ENCODE data around the gene BACH2.
A peak's percentile ranks its signal among the peaks of the same experiment; 100 is the strongest.

Gene BACH2

DNA sequence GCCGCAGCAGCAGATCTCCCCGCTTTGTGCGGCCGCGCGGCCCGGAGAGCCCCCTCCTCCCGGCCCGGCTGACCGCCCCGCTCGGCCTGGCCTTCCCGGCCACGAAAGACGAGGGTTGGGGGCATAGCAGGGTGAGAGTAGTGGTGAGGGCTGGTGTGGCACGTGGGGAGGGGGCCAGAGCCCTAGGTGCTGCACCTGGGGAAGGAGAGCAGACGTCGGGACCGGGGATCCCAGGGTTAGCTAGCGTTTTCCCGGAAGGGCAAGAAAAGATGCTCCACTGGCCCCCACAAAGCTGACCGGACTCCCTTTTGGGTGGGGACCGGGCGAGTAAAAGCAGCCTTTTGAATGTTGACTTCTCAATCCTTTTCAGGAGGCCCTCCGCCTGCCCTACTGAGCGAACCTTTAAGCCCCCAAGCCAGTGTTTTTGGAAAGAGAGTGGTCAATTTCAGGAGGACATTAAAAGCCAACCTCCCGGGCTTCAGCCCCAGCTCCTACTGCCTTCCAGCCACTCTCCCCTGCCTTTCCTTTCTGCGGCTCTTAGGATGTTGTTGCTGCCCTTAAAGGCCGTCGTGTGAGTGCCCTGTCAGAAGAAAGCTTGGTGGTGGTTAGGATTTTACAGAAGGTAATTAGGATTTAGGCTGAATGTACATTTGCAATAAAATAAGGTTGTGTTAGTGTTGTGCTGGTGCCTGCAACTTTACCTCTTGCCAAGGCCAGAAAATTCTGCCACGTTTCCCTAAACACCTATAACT is 648 bp upstream of the BACH2 start:
- Histone ChIP-seq H3K23ac (ENCODE audit: low read length in 2 of 2) (no peak overlapping the region), H3K9me3 (ENCODE audit: control insufficient read depth, low read length) (no peaks in the 10 kb centered on the region), H2AK5ac (ENCODE audit: low read length, severe bottlenecking) (peak overlapping the region; percentile 10), H3K9ac (ENCODE audit: low read length) (peak overlapping the region; percentile 81), H3K27ac (ENCODE audit: low read length, poor library complexity, severe bottlenecking) (no peak overlapping the region), H4K91ac (ENCODE audit: low read length) (no peak overlapping the region), H2BK15ac (ENCODE audit: low read depth, poor library complexity, severe bottlenecking) (no peak overlapping the region), H3K36me3 (ENCODE audit: control insufficient read depth in 1 of 2, insufficient read depth in 2 of 2, low read depth in 1 of 2, low read length in 2 of 2) (no peaks in the 10 kb centered on the region), H3K4ac (ENCODE audit: low read depth in 1 of 2, low read length in 2 of 2) (no peak overlapping the region), H2BK5ac (ENCODE audit: low read depth, low read length, poor library complexity, severe bottlenecking) (no peak overlapping the region), H3K27me3 (ENCODE audit: control insufficient read depth in 1 of 2, insufficient read depth in 1 of 2, low read length in 2 of 2) (peaks cover 14 to 44% of the 10 kb centered on the region in 2 experiments), H3K14ac (ENCODE audit: low read length in 2 of 2) (no peak overlapping the region), H2BK12ac (ENCODE audit: low read length in 2 of 2) (no peak overlapping the region), H3K4me2 (ENCODE audit: low read length, poor library complexity, severe bottlenecking) (peak overlapping the region; percentile 99), H3K4me3 (ENCODE audit: insufficient read depth in 1 of 2, low read depth in 1 of 2, low read length in 2 of 2) (peak overlapping the region; percentile 68 to 77), H4K8ac (ENCODE audit: low read length) (no peak overlapping the region), H3K4me1 (ENCODE audit: control insufficient read depth, insufficient read depth, low read depth, low read length) (peaks cover 17% of the 10 kb centered on the region), H3K79me1 (replicated peaks; ENCODE audit: low read length, poor library complexity, severe bottlenecking) (no peaks in the 10 kb centered on the region), H2BK120ac (ENCODE audit: low read depth, low read length) (no peak overlapping the region), H3K18ac (ENCODE audit: low read depth in 1 of 2, low read length in 2 of 2) (peak overlapping the region in 1 of 2 experiments; percentile 92), H2AFZ (ENCODE audit: low read depth, low read length) (no peak overlapping the region)
- no peak for DNase-seq
- 9% methylated on average over 24 of the region's 31 CpGs for WGBS

DNA sequence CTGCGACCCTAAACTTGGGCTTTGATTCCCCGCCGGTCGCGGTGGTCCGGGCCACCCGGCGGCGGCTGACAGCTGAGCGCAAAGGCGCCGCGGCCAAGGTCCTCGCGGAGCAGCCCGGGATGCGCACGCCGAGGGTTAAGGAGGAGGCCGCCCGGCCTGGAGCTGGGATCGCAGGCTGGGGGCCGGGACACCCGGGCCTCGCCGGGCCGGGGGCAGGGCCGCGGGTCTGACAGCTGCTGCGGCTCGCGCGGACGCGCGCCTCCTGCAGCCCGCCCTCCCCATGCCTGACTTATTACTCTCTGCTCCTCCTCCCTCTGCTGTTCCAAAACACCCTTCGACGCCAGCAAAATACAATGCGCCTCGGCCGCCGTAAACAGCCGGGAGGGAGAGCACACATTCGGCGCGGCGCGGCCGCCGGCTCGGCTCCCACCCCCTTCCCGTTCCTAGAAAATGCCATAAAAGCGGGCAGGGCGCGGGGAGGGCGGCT is 746 bp downstream of the BACH2 start:
- Histone ChIP-seq H3K36me3 (ENCODE audit: control insufficient read depth in 1 of 2, insufficient read depth in 2 of 2, low read depth in 1 of 2, low read length in 2 of 2) (no peaks in the 10 kb centered on the region), H3K27me3 (ENCODE audit: control insufficient read depth in 1 of 2, insufficient read depth in 1 of 2, low read length in 2 of 2) (peaks cover 10 to 38% of the 10 kb centered on the region in 2 experiments), H4K91ac (ENCODE audit: low read length) (no peak overlapping the region), H3K4ac (ENCODE audit: low read depth in 1 of 2, low read length in 2 of 2) (no peak overlapping the region), H3K79me1 (replicated peaks; ENCODE audit: low read length, poor library complexity, severe bottlenecking) (no peaks in the 10 kb centered on the region), H4K8ac (ENCODE audit: low read length) (no peak overlapping the region), H3K9me3 (ENCODE audit: control insufficient read depth, low read length) (no peaks in the 10 kb centered on the region), H3K27ac (ENCODE audit: low read length, poor library complexity, severe bottlenecking) (no peak overlapping the region), H3K14ac (ENCODE audit: low read length in 2 of 2) (no peak overlapping the region), H2AK5ac (ENCODE audit: low read length, severe bottlenecking) (no peak overlapping the region), H2BK15ac (ENCODE audit: low read depth, poor library complexity, severe bottlenecking) (no peak overlapping the region), H3K4me3 (ENCODE audit: insufficient read depth in 1 of 2, low read depth in 1 of 2, low read length in 2 of 2) (peak overlapping the region; percentile 77 to 85), H3K4me2 (ENCODE audit: low read length, poor library complexity, severe bottlenecking) (peak overlapping the region; percentile 99), H2BK5ac (ENCODE audit: low read depth, low read length, poor library complexity, severe bottlenecking) (no peak overlapping the region), H2AFZ (ENCODE audit: low read depth, low read length) (peak overlapping the region; percentile 16), H2BK12ac (ENCODE audit: low read length in 2 of 2) (no peak overlapping the region), H3K18ac (ENCODE audit: low read depth in 1 of 2, low read length in 2 of 2) (peak overlapping the region; percentile 30 to 38), H3K9ac (ENCODE audit: low read length) (peak overlapping the region; percentile 78), H3K4me1 (ENCODE audit: control insufficient read depth, insufficient read depth, low read depth, low read length) (peaks cover 17% of the 10 kb centered on the region), H3K23ac (ENCODE audit: low read length in 2 of 2) (peak overlapping the region; percentile 22 to 30), H2BK120ac (ENCODE audit: low read depth, low read length) (no peak overlapping the region)
- DNase-seq = peak; percentile 68
- 1% methylated on average over 30 of the region's 57 CpGs for WGBS

DNA sequence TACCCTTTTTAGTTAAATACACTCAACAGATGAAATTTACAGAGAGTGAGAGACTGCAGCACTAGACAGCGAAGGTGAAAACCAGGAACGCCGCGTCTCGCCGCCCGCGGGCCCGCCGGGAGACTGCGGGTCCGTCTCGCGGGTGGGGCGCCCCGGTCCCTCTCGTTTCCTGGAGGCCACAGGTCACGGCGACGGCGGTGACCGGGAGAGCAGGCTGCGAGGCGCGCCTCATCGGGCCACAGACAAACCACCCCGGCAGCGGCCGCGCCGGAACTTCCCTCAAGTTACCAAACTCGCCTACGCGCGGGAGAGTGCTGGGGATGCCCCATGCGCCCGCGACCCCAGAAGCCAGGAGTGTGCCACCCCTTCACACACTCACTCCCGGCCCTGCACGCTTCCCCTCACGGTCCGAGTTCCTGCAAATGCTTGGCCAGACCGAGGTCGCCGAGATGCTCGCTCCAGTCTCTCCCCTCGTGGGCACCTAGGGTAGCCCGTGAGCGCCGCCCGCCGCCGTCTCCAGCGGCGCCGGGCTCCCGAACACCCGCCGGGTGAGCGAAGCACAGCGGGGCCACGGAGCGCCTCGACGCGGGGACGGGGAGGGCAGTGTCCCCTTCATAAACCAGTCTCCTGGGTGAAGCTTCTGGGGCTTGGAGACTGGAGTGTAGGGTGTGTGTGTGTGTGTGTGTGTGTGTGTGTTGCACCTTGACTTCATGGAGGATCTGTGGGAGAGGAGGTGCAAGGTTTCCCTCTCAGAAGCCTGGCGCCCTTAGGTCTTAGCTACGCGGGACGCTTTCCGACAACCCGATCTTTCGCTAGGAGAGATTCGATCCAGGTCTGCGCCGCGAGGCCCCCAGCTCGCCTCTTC is 1.4 kb downstream of the BACH2 start:
- Histone ChIP-seq H3K27ac (ENCODE audit: low read length, poor library complexity, severe bottlenecking) (no peak overlapping the region), H2AFZ (ENCODE audit: low read depth, low read length) (no peak overlapping the region), H3K23ac (ENCODE audit: low read length in 2 of 2) (peak overlapping the region; percentile 22 to 30), H3K79me1 (replicated peaks; ENCODE audit: low read length, poor library complexity, severe bottlenecking) (no peaks in the 10 kb centered on the region), H2BK5ac (ENCODE audit: low read depth, low read length, poor library complexity, severe bottlenecking) (no peak overlapping the region), H3K36me3 (ENCODE audit: control insufficient read depth in 1 of 2, insufficient read depth in 2 of 2, low read depth in 1 of 2, low read length in 2 of 2) (no peaks in the 10 kb centered on the region), H3K4me1 (ENCODE audit: control insufficient read depth, insufficient read depth, low read depth, low read length) (peaks cover 17% of the 10 kb centered on the region), H3K4me3 (ENCODE audit: insufficient read depth in 1 of 2, low read depth in 1 of 2, low read length in 2 of 2) (peak overlapping the region; percentile 77 to 85), H3K14ac (ENCODE audit: low read length in 2 of 2) (no peak overlapping the region), H4K8ac (ENCODE audit: low read length) (peak overlapping the region; percentile 16), H2BK12ac (ENCODE audit: low read length in 2 of 2) (no peak overlapping the region), H3K9ac (ENCODE audit: low read length) (peak overlapping the region; percentile 78), H3K4ac (ENCODE audit: low read depth in 1 of 2, low read length in 2 of 2) (no peak overlapping the region), H3K4me2 (ENCODE audit: low read length, poor library complexity, severe bottlenecking) (peak overlapping the region; percentile 99), H2AK5ac (ENCODE audit: low read length, severe bottlenecking) (no peak overlapping the region), H3K9me3 (ENCODE audit: control insufficient read depth, low read length) (no peaks in the 10 kb centered on the region), H4K91ac (ENCODE audit: low read length) (no peak overlapping the region), H2BK120ac (ENCODE audit: low read depth, low read length) (no peak overlapping the region), H2BK15ac (ENCODE audit: low read depth, poor library complexity, severe bottlenecking) (peak overlapping the region; percentile 40), H3K18ac (ENCODE audit: low read depth in 1 of 2, low read length in 2 of 2) (peak overlapping the region; percentile 30 to 50), H3K27me3 (ENCODE audit: control insufficient read depth in 1 of 2, insufficient read depth in 1 of 2, low read length in 2 of 2) (peaks cover 10 to 38% of the 10 kb centered on the region in 2 experiments)
- 2% methylated on average over 68 of the region's 79 CpGs for WGBS
- peak; percentile 52 for DNase-seq

DNA sequence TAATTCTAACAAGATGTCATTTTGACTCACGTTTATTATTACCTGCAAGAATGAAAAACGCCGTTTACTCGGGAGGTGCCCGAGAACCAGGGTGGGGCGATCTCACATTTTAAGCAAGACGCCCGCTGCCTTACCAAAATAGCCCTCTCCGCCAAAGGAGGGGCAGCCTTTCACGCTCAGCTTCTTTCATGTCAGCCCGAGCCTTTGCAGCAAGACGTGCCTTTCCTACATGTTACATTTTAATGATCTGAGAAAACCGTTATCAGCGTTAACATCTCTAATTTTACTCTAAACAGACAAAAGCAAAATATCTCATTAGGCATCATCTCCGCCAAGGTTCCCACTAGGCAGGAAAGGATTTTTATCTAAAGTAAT is 2.0 kb downstream of the BACH2 start:
- peak overlapping the region; percentile 78 for H3K9ac ChIP-seq (ENCODE audit: low read length)
- H2BK12ac ChIP-seq (ENCODE audit: low read length in 2 of 2) = no peak overlapping the region
- no peak overlapping the region for H2BK120ac ChIP-seq (ENCODE audit: low read depth, low read length)
- no peaks in the 10 kb centered on the region for H3K36me3 ChIP-seq (ENCODE audit: control insufficient read depth in 1 of 2, insufficient read depth in 2 of 2, low read depth in 1 of 2, low read length in 2 of 2)
- H3K4me3 ChIP-seq (ENCODE audit: insufficient read depth in 1 of 2, low read depth in 1 of 2, low read length in 2 of 2) = peak overlapping the region in 1 of 2 experiments; percentile 85
- H3K14ac ChIP-seq (ENCODE audit: low read length in 2 of 2) = no peak overlapping the region
- H3K27ac ChIP-seq (ENCODE audit: low read length, poor library complexity, severe bottlenecking) = no peak overlapping the region
- H2AFZ ChIP-seq (ENCODE audit: low read depth, low read length) = no peak overlapping the region
- no peak overlapping the region for H2AK5ac ChIP-seq (ENCODE audit: low read length, severe bottlenecking)
- H3K27me3 ChIP-seq (ENCODE audit: control insufficient read depth in 1 of 2, insufficient read depth in 1 of 2, low read length in 2 of 2) = peaks cover 10 to 32% of the 10 kb centered on the region in 2 experiments
- 7% methylated on average over 14 of the region's 15 CpGs for WGBS
- no peak overlapping the region for H4K8ac ChIP-seq (ENCODE audit: low read length)
- H4K91ac ChIP-seq (ENCODE audit: low read length) = no peak overlapping the region
- no peaks in the 10 kb centered on the region for H3K79me1 ChIP-seq (replicated peaks; ENCODE audit: low read length, poor library complexity, severe bottlenecking)
- DNase-seq = peak; percentile 16
- peak overlapping the region; percentile 41 for H3K4me2 ChIP-seq (ENCODE audit: low read length, poor library complexity, severe bottlenecking)
- H2BK15ac ChIP-seq (ENCODE audit: low read depth, poor library complexity, severe bottlenecking) = no peak overlapping the region
- H3K23ac ChIP-seq (ENCODE audit: low read length in 2 of 2) = no peak overlapping the region
- no peak overlapping the region for H2BK5ac ChIP-seq (ENCODE audit: low read depth, low read length, poor library complexity, severe bottlenecking)
- no peaks in the 10 kb centered on the region for H3K9me3 ChIP-seq (ENCODE audit: control insufficient read depth, low read length)
- no peak overlapping the region for H3K4ac ChIP-seq (ENCODE audit: low read depth in 1 of 2, low read length in 2 of 2)
- H3K4me1 ChIP-seq (ENCODE audit: control insufficient read depth, insufficient read depth, low read depth, low read length) = peaks cover 17% of the 10 kb centered on the region
- no peak overlapping the region for H3K18ac ChIP-seq (ENCODE audit: low read depth in 1 of 2, low read length in 2 of 2)
